ENCODE measurements around the gene NOCT.

The NOCT gene

DNA sequence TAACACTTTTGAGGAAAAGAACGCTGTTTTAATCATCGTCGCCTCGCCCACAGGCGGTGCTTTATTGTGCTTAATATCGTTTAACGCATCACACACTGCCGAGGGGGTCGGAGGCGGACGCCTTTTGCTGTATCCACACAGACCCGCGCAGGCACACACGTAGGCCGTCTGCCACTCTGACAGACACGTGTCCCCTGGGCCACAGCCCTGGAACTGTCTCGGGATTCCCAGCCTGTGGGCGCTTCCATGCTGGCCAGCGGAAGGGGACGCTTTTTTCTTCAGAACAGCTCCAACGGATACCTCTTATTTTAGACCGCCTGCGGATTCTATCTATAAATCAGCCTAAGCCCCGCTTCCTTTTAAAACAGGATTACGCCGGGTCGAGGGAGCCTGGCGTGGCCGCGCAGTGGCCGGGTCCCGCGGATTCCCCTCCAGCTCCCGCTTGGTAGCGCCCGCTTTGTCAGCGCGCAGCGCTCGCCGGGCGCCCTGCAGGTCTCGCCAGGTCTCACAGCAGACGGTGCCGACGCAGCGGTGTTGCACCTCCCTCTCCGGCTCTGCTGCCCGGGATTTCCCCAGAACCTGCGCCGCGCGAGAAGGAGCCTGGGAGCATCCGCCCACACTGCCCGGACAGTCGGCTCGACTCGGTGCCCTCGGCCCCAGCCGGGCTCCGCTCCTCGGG lies at the start of gene NOCT:
TSS of gene NOCT (plus strand) at position 513 of the 679 bp plus-strand sequence. CDS start 201 bp downstream, outside the sequence.
- Mint-ChIP-seq H3K9me3 (no peaks in the 10 kb centered on the region), H3K4me1 (ENCODE audit: low read depth) (peaks cover 48% of the 10 kb centered on the region), H3K36me3 (ENCODE audit: low read depth) (peaks cover 29% of the 10 kb centered on the region), H3K4me3 (peak within 1 kb of the TSS; percentile 94), H3K27ac (peak within 1 kb of the TSS; percentile 100), H3K27me3 (no peaks in the 10 kb centered on the region)
- DNase-seq = peak; percentile 93

DNA sequence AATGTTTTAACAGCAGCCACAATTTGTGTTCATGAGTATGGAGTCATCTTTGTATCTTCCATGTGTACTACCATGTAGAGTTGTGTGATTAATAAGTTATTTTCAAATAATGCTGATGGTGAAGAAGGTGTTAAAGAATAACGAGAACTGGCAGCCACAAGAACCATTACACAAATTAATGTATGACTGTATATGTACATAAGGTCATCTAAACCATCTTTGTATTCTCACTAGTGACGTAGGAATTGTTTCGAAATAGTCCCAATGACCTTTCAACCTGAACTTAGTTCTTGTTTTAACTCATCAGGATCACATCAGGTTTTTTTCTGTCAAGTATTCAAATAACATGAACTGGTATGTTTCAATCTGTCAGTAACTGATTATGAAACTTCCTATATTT lies 48.3 kb upstream of the NOCT start:
- DNase-seq = no peak
- Mint-ChIP-seq H3K36me3 (ENCODE audit: low read depth) (no peaks in the 10 kb centered on the region), H3K4me1 (ENCODE audit: low read depth) (no peaks in the 10 kb centered on the region), H3K4me3 (no peak overlapping the region), H3K27ac (no peak overlapping the region), H3K27me3 (peaks cover 2% of the 10 kb centered on the region), H3K9me3 (no peaks in the 10 kb centered on the region)

DNA sequence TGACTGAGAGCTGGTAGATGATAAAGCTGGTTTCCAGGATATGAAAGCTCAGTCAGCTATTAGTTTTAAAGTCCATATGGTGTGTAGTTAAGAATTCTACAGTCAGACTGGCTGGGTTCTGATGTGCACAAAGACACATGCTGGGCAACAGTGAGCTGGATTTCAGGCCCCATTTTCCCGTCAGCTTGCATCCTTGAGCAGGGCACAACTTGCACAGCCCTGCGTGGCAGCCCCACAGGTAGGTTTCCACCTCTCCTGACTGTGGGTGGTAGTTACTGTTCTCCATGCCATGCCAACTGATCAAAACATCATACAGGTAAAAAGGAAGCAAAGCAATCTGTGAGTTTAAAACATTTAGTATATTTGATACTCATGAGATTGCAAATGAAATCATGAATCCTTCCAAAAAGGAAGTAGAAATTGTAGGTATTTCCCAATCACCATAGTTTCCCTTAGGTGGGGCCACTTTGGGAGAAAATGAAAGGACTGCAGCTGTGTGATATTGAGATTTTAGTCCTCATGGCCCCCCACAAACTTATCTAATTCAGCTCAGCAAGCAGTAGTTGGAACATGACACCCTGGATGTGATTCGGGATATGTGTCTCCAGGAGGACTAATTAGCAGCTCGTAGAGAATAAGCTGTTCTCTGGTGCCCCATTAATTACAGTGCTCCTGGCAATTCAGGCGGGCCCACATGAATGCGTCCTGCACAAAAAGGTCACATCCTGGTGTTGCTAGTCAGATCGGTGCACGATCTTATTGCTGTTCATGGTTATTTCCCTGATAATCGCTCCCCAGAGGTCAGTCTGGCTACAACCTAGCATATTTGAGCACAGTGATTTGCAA lies 42.4 kb upstream of the NOCT start:
- no peak for DNase-seq
- Mint-ChIP-seq H3K4me1 (ENCODE audit: low read depth) (no peaks in the 10 kb centered on the region), H3K27me3 (peaks cover 2% of the 10 kb centered on the region), H3K27ac (no peak overlapping the region), H3K9me3 (no peaks in the 10 kb centered on the region), H3K4me3 (no peak overlapping the region), H3K36me3 (ENCODE audit: low read depth) (no peaks in the 10 kb centered on the region)

DNA sequence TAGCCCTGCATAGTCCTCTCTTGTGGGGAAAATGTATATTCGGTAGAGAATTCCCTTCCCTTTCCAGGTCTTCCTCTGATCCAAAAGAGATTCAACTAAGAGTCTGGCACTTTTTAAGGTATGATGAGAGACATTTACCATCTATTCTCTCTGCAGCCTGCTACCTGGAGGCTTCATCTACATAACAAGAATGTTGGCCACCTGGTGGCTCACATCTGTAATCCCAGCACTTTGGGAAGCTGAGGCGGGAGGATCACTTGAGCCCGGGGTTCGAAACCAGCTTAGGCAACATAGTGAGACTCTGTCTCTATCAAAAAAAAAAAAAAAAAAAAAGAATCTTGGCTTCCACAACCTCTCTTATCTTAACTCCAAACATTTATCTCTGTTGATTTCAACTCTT lies 40.4 kb upstream of the NOCT start:
- H3K4me3 Mint-ChIP-seq = no peak overlapping the region
- H3K36me3 Mint-ChIP-seq (ENCODE audit: low read depth) = no peaks in the 10 kb centered on the region
- no peak for DNase-seq
- H3K4me1 Mint-ChIP-seq (ENCODE audit: low read depth) = no peaks in the 10 kb centered on the region
- H3K27me3 Mint-ChIP-seq = peaks cover 2% of the 10 kb centered on the region
- H3K27ac Mint-ChIP-seq = no peak overlapping the region
- no peaks in the 10 kb centered on the region for H3K9me3 Mint-ChIP-seq

- Mint-ChIP-seq H3K9me3 (no peaks in the 10 kb centered on the region), H3K27me3 (no peaks in the 10 kb centered on the region), H3K4me1 (ENCODE audit: low read depth) (no peaks in the 10 kb centered on the region), H3K4me3 (no peak overlapping the region), H3K36me3 (ENCODE audit: low read depth) (no peaks in the 10 kb centered on the region), H3K27ac (no peak overlapping the region)
- DNase-seq = no peak
Observed at GRCh38 chr4:138976526-138976925, 39.1 kb upstream of the NOCT start.

- H3K36me3 Mint-ChIP-seq (ENCODE audit: low read depth) = no peaks in the 10 kb centered on the region
- no peaks in the 10 kb centered on the region for H3K9me3 Mint-ChIP-seq
- no peaks in the 10 kb centered on the region for H3K27me3 Mint-ChIP-seq
Observed at GRCh38 chr4:138977524-138977923, 38.1 kb upstream of the NOCT start.

DNA sequence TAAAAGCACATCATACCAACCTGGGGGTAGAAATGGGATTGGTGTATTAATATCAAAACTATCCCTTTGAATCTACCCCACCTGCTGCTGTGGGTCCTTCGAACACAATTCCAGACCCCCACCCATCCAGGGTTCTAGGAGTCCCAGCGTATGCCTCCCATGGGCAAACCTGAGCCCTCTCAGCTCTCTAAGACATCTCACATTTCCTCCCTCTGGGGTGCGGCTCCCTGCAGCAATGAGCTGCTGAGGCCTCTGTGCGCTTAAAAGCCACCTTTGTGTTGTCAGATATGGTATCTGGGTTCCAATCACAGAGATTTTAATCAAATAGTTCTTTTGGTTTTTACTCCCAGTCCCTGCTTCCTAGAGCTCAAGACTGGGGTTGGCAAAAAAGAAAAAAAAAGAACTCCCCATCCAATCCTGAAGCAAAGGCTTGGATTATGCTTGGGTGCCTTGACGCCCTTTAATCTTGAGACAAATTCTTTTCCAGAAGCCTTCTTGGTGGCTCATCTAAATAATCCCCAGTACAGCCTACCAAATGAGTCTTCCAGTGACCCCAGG lies 37.5 kb upstream of the NOCT start:
- H3K4me3 Mint-ChIP-seq = no peak overlapping the region
- no peaks in the 10 kb centered on the region for H3K36me3 Mint-ChIP-seq (ENCODE audit: low read depth)
- no peaks in the 10 kb centered on the region for H3K27me3 Mint-ChIP-seq
- no peaks in the 10 kb centered on the region for H3K9me3 Mint-ChIP-seq
- H3K4me1 Mint-ChIP-seq (ENCODE audit: low read depth) = no peaks in the 10 kb centered on the region
- H3K27ac Mint-ChIP-seq = no peak overlapping the region
- no peak for DNase-seq

More at GRCh38 chr4:138977524-138977923, 38.1 kb upstream of the NOCT start:
- H3K4me3 Mint-ChIP-seq = no peak overlapping the region
- no peaks in the 10 kb centered on the region for H3K4me1 Mint-ChIP-seq (ENCODE audit: low read depth)
- H3K27ac Mint-ChIP-seq = no peak overlapping the region
- no peak for DNase-seq

DNA sequence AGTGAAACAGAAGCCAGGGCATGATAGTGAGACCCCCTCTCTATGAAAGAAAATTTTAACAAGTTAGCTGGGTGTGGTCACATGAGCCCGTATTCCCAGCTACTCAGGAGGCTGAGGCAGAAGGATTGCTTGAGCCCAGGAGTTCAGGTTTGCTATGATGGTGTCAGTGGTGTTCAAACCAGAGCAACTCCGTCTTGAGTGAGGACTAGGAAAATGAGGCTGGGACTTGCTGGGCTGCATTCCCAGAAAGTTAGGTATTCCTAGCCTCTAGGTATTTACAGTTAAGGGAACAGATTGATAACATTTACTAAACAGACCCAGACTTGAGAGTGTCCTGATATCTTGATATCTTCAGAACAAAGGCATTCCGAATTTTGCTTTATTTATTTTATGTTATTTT lies 37.0 kb upstream of the NOCT start:
- no peak overlapping the region for H3K4me3 Mint-ChIP-seq
- H3K36me3 Mint-ChIP-seq (ENCODE audit: low read depth) = no peaks in the 10 kb centered on the region
- no peaks in the 10 kb centered on the region for H3K4me1 Mint-ChIP-seq (ENCODE audit: low read depth)
- no peaks in the 10 kb centered on the region for H3K9me3 Mint-ChIP-seq
- H3K27me3 Mint-ChIP-seq = no peaks in the 10 kb centered on the region
- no peak for DNase-seq
- no peak overlapping the region for H3K27ac Mint-ChIP-seq

DNA sequence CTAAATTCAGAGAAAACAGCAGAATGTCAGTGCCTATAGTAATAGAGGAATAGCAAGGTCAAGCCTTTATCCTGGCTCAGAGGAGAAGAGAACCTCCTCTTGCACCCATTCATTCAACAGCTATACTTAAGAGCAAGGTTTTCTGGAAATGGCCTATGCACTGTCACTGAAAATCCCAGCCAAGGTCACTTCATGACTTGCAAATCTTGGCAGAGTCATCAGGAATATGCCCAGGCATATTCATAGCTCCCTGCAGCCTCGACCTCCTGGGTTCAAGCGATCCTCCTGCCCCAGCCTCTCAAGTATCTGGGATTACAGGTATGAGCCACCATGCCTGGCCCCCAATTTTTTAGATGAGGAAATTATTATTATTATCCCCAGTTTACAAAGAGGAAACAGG lies 35.8 kb upstream of the NOCT start:
- DNase-seq = no peak
- Mint-ChIP-seq H3K27me3 (no peaks in the 10 kb centered on the region), H3K36me3 (ENCODE audit: low read depth) (no peaks in the 10 kb centered on the region), H3K4me3 (no peak overlapping the region), H3K9me3 (no peaks in the 10 kb centered on the region), H3K27ac (no peak overlapping the region), H3K4me1 (ENCODE audit: low read depth) (no peaks in the 10 kb centered on the region)

DNA sequence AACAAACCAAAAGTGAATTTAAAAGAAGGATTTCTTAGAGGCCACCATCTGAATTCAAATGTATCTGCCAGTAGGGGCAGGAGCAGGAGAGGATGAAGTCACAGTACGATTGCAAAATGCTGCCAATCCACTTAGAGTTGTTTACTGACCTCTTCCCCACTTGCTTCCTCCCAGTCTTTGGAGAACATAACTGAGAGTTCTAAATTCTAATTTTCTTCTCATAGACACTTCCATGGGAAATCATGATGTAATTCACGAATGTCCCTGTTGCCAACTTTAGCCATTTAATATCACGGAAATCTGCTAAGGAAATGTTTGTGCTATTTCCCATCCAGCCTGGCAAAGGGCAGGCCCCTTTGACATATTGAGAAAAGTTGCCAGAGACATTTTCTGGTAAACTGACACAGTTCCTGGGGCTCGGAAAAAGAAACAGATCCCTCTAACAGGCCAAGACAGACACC lies 33.6 kb upstream of the NOCT start:
- H3K27me3 Mint-ChIP-seq = no peaks in the 10 kb centered on the region
- no peak overlapping the region for H3K27ac Mint-ChIP-seq
- no peaks in the 10 kb centered on the region for H3K9me3 Mint-ChIP-seq
- DNase-seq = no peak
- no peaks in the 10 kb centered on the region for H3K4me1 Mint-ChIP-seq (ENCODE audit: low read depth)
- H3K36me3 Mint-ChIP-seq (ENCODE audit: low read depth) = no peaks in the 10 kb centered on the region
- no peak overlapping the region for H3K4me3 Mint-ChIP-seq

- Mint-ChIP-seq H3K27ac (no peak overlapping the region), H3K9me3 (no peaks in the 10 kb centered on the region), H3K36me3 (ENCODE audit: low read depth) (no peaks in the 10 kb centered on the region), H3K27me3 (no peaks in the 10 kb centered on the region), H3K4me1 (ENCODE audit: low read depth) (no peaks in the 10 kb centered on the region), H3K4me3 (no peak overlapping the region)
- no peak for DNase-seq
Observed at GRCh38 chr4:138982754-138983153, 32.8 kb upstream of the NOCT start.

GRCh38 chr4:138983690-138984089 lies 31.9 kb upstream of the NOCT start:
- H3K27me3 Mint-ChIP-seq = no peaks in the 10 kb centered on the region
- H3K4me1 Mint-ChIP-seq (ENCODE audit: low read depth) = no peaks in the 10 kb centered on the region
- DNase-seq = no peak
- H3K9me3 Mint-ChIP-seq = no peaks in the 10 kb centered on the region
- no peaks in the 10 kb centered on the region for H3K36me3 Mint-ChIP-seq (ENCODE audit: low read depth)
- H3K27ac Mint-ChIP-seq = no peak overlapping the region
- no peak overlapping the region for H3K4me3 Mint-ChIP-seq

DNA sequence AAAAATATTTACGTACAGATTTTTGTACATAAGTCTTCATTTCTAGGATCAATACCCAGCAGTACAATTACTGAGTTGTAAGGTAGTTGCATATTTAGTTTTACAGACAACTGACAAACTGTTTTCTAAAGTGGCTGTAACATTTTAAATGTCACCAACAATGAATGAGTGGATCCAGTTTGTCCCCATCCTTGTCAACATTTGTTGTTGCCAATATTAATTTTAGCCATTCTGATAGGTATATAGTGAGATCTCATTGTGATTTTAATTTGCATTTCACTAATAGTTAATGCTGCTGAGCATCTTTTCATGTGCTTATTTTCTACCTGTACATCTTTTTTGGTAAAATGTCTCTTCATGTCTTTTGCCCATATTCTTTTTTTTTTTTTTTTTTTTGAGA lies 30.9 kb upstream of the NOCT start:
- Mint-ChIP-seq H3K9me3 (no peaks in the 10 kb centered on the region), H3K4me1 (ENCODE audit: low read depth) (no peaks in the 10 kb centered on the region)

DNA sequence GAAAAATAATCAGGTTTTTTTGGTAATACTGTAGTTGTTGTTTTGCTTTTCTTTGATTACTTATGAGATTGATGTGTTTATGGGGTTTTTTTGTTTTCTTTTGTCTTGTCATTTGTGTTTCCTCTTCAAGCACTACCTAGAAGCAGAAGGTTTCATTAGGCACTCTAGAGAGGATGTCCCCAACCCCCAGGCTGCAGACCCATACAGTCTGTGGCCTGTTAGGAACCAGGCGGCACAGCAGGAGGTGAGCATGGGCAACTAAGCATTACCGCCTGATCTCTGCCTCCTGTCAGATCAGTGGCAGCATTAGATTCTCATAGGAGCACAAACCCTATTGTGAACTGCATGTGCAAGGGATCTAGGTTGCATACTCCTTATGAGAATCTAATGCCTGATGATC lies 22.9 kb upstream of the NOCT start:
- H3K27me3 Mint-ChIP-seq = no peaks in the 10 kb centered on the region
- no peaks in the 10 kb centered on the region for H3K36me3 Mint-ChIP-seq (ENCODE audit: low read depth)
- H3K4me1 Mint-ChIP-seq (ENCODE audit: low read depth) = no peaks in the 10 kb centered on the region
- no peak overlapping the region for H3K27ac Mint-ChIP-seq
- no peak overlapping the region for H3K4me3 Mint-ChIP-seq
- no peak for DNase-seq
- no peaks in the 10 kb centered on the region for H3K9me3 Mint-ChIP-seq

More for the DNA sequence above, 30.9 kb upstream of the NOCT start:
- Mint-ChIP-seq H3K27me3 (no peaks in the 10 kb centered on the region), H3K36me3 (ENCODE audit: low read depth) (no peaks in the 10 kb centered on the region), H3K4me3 (no peak overlapping the region), H3K27ac (no peak overlapping the region)
- no peak for DNase-seq

DNA sequence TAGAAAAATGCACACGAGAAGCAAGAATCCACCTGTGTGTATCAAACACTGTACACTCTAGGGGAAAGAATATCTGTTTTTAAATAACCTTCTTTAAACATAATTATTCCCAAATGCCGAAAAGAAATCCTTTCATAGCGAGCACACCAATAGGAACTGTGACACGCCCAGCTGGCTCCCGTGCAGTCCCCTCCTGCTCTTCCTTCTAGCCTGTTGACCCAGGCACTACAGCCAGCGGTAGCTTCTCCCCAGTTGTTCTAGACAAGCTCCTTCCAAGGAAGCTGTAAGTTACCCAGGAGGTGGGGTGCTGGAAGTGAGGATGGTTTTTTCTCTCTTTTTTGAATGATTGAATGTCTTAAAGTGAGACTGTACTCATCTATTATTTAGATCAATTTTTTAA lies 19.5 kb upstream of the NOCT start:
- H3K27ac Mint-ChIP-seq = no peak overlapping the region
- no peak for DNase-seq
- no peak overlapping the region for H3K4me3 Mint-ChIP-seq
- no peaks in the 10 kb centered on the region for H3K4me1 Mint-ChIP-seq (ENCODE audit: low read depth)
- no peaks in the 10 kb centered on the region for H3K36me3 Mint-ChIP-seq (ENCODE audit: low read depth)
- H3K9me3 Mint-ChIP-seq = no peaks in the 10 kb centered on the region
- no peaks in the 10 kb centered on the region for H3K27me3 Mint-ChIP-seq
